SK-N-SH treated with all-trans-retinoic acid at 6 μM for 48 hours (cell line): ENCODE measurements around the gene PAX5.

ENCODE experiments used
- ATAC-seq: fragments of 200-7000 bp; cut with Tn5 transposase; 3 replicates; pipeline ENCODE4 v1.9.1; 2020; ENCODE audit warnings: mild to moderate bottlenecking, moderate library complexity
- ARNTL ChIP-seq: fragments of 450-650 bp; formaldehyde crosslinking; IDR thresholded peaks from 2 replicates; pipeline ENCODE4 v1.5.0; 2020; ENCODE audit warnings: low read depth, mild to moderate bottlenecking, moderate library complexity, borderline replicate concordance
- BACH2 ChIP-seq: fragments of 250-450 bp; sonication (Bioruptor Pico); IDR thresholded peaks from 2 replicates; pipeline ENCODE4 v1.9.0; 2021; ENCODE audit warnings: mild to moderate bottlenecking, borderline replicate concordance
- CREB5 ChIP-seq: fragments of 250-450 bp; sonication (Bioruptor Pico); IDR thresholded peaks from 2 replicates; pipeline ENCODE4 v1.5.1; 2020; ENCODE audit warnings: low read depth, mild to moderate bottlenecking, moderate library complexity
- ESRRG ChIP-seq: fragments of 250-450 bp; sonication (Bioruptor Pico); IDR thresholded peaks from 2 replicates; pipeline ENCODE4 v1.6.1; 2021; ENCODE audit warnings: mild to moderate bottlenecking
- GLIS3 ChIP-seq: fragments of 250-450 bp; sonication (Bioruptor Pico); IDR thresholded peaks from 2 replicates; pipeline ENCODE4 v1.5.0; 2020; ENCODE audit warnings: mild to moderate bottlenecking, moderate library complexity
- ISL1 ChIP-seq: fragments of 250-450 bp; sonication (Bioruptor Pico); IDR thresholded peaks from 2 replicates; pipeline ENCODE4 v2.1.2; 2022; ENCODE audit warnings: mild to moderate bottlenecking, moderate library complexity
- OSR1 ChIP-seq: fragments of 250-450 bp; sonication (Bioruptor Pico); IDR thresholded peaks from 2 replicates; pipeline ENCODE4 v1.8.0; 2022; ENCODE audit warnings: moderate library complexity, mild to moderate bottlenecking, inconsistent platforms
- POU6F1 ChIP-seq: fragments of 250-450 bp; sonication (Bioruptor Pico); IDR thresholded peaks from 2 replicates; pipeline ENCODE4 v1.8.0; 2021; ENCODE audit warnings: low read depth, mild to moderate bottlenecking, moderate library complexity, borderline replicate concordance
- PPARA ChIP-seq: fragments of 250-450 bp; sonication (Bioruptor Pico); IDR thresholded peaks from 2 replicates; pipeline ENCODE4 v1.5.0; 2020; ENCODE audit warnings: mild to moderate bottlenecking, borderline replicate concordance
- RARB ChIP-seq: fragments of 250-450 bp; sonication (Bioruptor Pico); IDR thresholded peaks from 2 replicates; pipeline ENCODE4 v1.8.0; 2021; ENCODE audit warnings: mild to moderate bottlenecking, moderate library complexity
- SNAI2 ChIP-seq: fragments of 250-450 bp; sonication (Bioruptor Pico); IDR thresholded peaks from 2 replicates; pipeline ENCODE4 v1.5.0; 2020; ENCODE audit warnings: mild to moderate bottlenecking, moderate library complexity
- TCF4 ChIP-seq: fragments of 250-450 bp; sonication (Bioruptor Pico); IDR thresholded peaks from 2 replicates; pipeline ENCODE4 v1.8.0; 2021; ENCODE audit warnings: mild to moderate bottlenecking, moderate library complexity, borderline replicate concordance
- TOX ChIP-seq: fragments of 250-450 bp; sonication (Bioruptor Pico); IDR thresholded peaks from 2 replicates; pipeline ENCODE4 v1.8.0; 2021; ENCODE audit warnings: mild to moderate bottlenecking, moderate library complexity, borderline replicate concordance
- TSHZ2 ChIP-seq: fragments of 250-450 bp; sonication (Bioruptor Pico); IDR thresholded peaks from 2 replicates; pipeline ENCODE4 v1.5.0; 2020; ENCODE audit warnings: mild to moderate bottlenecking, moderate library complexity
- ZFP30 ChIP-seq: fragments of 450-650 bp; formaldehyde crosslinking; IDR thresholded peaks from 2 replicates; pipeline ENCODE4 v1.5.0; 2022; ENCODE audit warnings: mild to moderate bottlenecking, moderate library complexity
- ZNF565 ChIP-seq: fragments of 450-650 bp; formaldehyde crosslinking; conservative IDR thresholded peaks from 2 replicates; pipeline ENCODE4 v1.5.0; 2020; ENCODE audit warnings: low read depth, mild to moderate bottlenecking, moderate library complexity
- ZNF70 ChIP-seq: fragments of 450-650 bp; formaldehyde crosslinking; IDR thresholded peaks from 2 replicates; pipeline ENCODE4 v1.5.0; 2020; ENCODE audit warnings: mild to moderate bottlenecking, moderate library complexity
- ZNF8 ChIP-seq: fragments of 450-650 bp; formaldehyde crosslinking; IDR thresholded peaks from 2 replicates; pipeline ENCODE4 v1.5.0; 2020; ENCODE audit warnings: mild to moderate bottlenecking, moderate library complexity

The PAX5 gene

GRCh38 chr9:36893911-36894310 is 140.2 kb downstream of the PAX5 start:
- ATAC-seq, result no peak
- TF ChIP-seq ESRRG (no peak), ZFP30 (CRISPR knock-in tag) (no peak), CREB5 (CRISPR knock-in tag) (no peak), ZNF565 (CRISPR knock-in tag) (no peak), OSR1 (CRISPR knock-in tag) (no peak), ZNF8 (no peak), TSHZ2 (CRISPR knock-in tag) (no peak), GLIS3 (CRISPR knock-in tag) (no peak), SNAI2 (CRISPR knock-in tag) (no peak), ISL1 (CRISPR knock-in tag) (no peak), ZNF70 (CRISPR knock-in tag) (no peak), TOX (no peak)

- no peak for TF ChIP-seq POU6F1 (CRISPR knock-in tag)
- TF ChIP-seq SNAI2 (CRISPR knock-in tag), result no peak
- no peak for TF ChIP-seq TCF4 (CRISPR knock-in tag)
- no peak for TF ChIP-seq RARB
- TF ChIP-seq TSHZ2 (CRISPR knock-in tag), result no peak
- TF ChIP-seq ZNF565 (CRISPR knock-in tag), result no peak
- ATAC-seq, result no peak
These were observed 140.9 kb downstream of the PAX5 start for GRCh38 chr9:36893184-36893583.

- ATAC-seq, result no peak
- TF ChIP-seq TSHZ2 (CRISPR knock-in tag) (no peak), SNAI2 (CRISPR knock-in tag) (no peak), GLIS3 (CRISPR knock-in tag) (no peak), PPARA (CRISPR knock-in tag) (no peak), ARNTL (CRISPR knock-in tag) (no peak), ESRRG (no peak), CREB5 (CRISPR knock-in tag) (no peak), RARB (no peak), BACH2 (CRISPR knock-in tag) (no peak)
- TF ChIP-seq, all 23 proteins: peak for 0
These were observed 141.8 kb downstream of the PAX5 start for GRCh38 chr9:36892279-36892678.
